Tibial nerve (tissue), 4 donors: ENCODE results near the gene HYDIN.
"Not testable (repeated sequence)": the region's sequence is repeated elsewhere in the genome, so short reads cannot be mapped to it uniquely, and the experiment has no call there.

Experiments
- CTCF ChIP-seq, 5 experiments: fragments of 200-600 bp in 3 of 5; fragments of 450-650 bp in 2 of 5; sonication (generic) in 3 of 5; IDR thresholded peaks; one replicate each; pipeline ENCODE4 v1.5.1; 2016 to 2019; ENCODE audit warnings: antibody characterized with exemption in 5 of 5, mild to moderate bottlenecking in 3 of 5, moderate library complexity in 2 of 5
- EP300 ChIP-seq, 2 donors: sonication (generic); formaldehyde crosslinking; IDR thresholded peaks; one replicate each; pipeline ENCODE4 v1.6.1; 2017; ENCODE audit warnings: antibody characterized with exemption in 2 of 2, mild to moderate bottlenecking in 1 of 2
- POLR2A ChIP-seq, 2 donors: fragments of 450-650 bp; IDR thresholded peaks; one replicate each; pipeline ENCODE4 v1.6.1; 2017; ENCODE audit warnings: antibody characterized with exemption in 2 of 2, mild to moderate bottlenecking in 2 of 2, moderate library complexity in 2 of 2

- not testable (repeated sequence) for TF ChIP-seq CTCF, POLR2A, EP300 (IDR thresholded peaks at IDR 0.05)
These were observed 69.5 kb downstream of the HYDIN start for GRCh38 chr16:71161007-71161406.
